HCT116 (cell line): ENCODE results near the gene UGT1A6. TPM values are rescaled to one million over a fixed set of nuclear protein-coding genes. Genes with fewer than 3 reads are reported as not detected.

Source experiments
- ATAC-seq: fragments of 200-7000 bp; cut with Tn5 transposase; 2 replicates; pipeline ENCODE4 v1.9.1; 2020; ENCODE audit warnings: mild to moderate bottlenecking, moderate library complexity
- BruUV-seq: library from RNA; stranded (reverse); fragments of 400-500 nt; replicated peaks from 2 replicates; lab custom pipeline; 2021; lab: Mats Ljungman, UMichigan
- CTCF ChIA-PET: fragments of 300-600 bp; sonication (Branson Sonifier 250); formaldehyde crosslinking; loops from one replicate; lab custom pipeline; 2021; ENCODE audit warnings: antibody characterized with exemption; lab: Charles Lee
- POLR2A ChIA-PET: fragments of 300-600, 350-600 bp; sonication (Branson Sonifier 250); formaldehyde crosslinking; loops from one replicate; lab custom pipeline; 2021; ENCODE audit warnings: antibody characterized with exemption; lab: Charles Lee
- RAD21 ChIA-PET, 2 experiments: fragments of 300-600 bp; sonication (Branson Sonifier 250); formaldehyde crosslinking; loops; one replicate each; lab custom pipeline; 2023; ENCODE audit warnings: low total read pairs in 2 of 2; ENCODE audit not compliant: uncharacterized antibody in 2 of 2, unreplicated experiment in 2 of 2, low non-redundant PET in 1 of 2; lab: Charles Lee
- DNase-seq: peaks from one replicate; pipeline ENCODE4 v3.0.0-alpha.2; 2010; ENCODE audit warnings: low read depth, low spot score
- H2AFZ ChIP-seq: fragments of 200-600 bp; shearing (Covaris generic), sonication (generic); 2 replicates; pipeline ENCODE4 v1.6.1; 2017; ENCODE audit warnings: low read depth, mixed run types, mixed read lengths, antibody characterized with exemption, low read length; ENCODE audit not compliant: poor library complexity, severe bottlenecking
- H3K27ac ChIP-seq: 2 replicates; pipeline ENCODE4 v1.5.1; 2012; ENCODE audit warnings: low read depth, low read length
- H3K27me3 ChIP-seq: fragments of 200-600 bp; sonication (generic); 2 replicates; pipeline ENCODE4 v1.6.1; 2016; ENCODE audit warnings: mixed run types, low read length, mixed read lengths; ENCODE audit not compliant: insufficient read depth
- H3K36me3 ChIP-seq, 2 experiments: fragments of 200-500 bp in 1 of 2; fragments of 200-600 bp in 1 of 2; sonication (Bioruptor generic) in 1 of 2; sonication (generic) in 1 of 2; 2 replicates each; pipeline versions ENCODE4 v1.5.1 to v1.6.1; 2014 to 2016; ENCODE audit warnings: low read length in 2 of 2, inconsistent platforms in 1 of 2, mixed read lengths in 1 of 2, mixed run types in 1 of 2; ENCODE audit not compliant: insufficient read depth in 2 of 2, control insufficient read depth in 1 of 2
- H3K4me1 ChIP-seq, 2 experiments: fragments of 200-600 bp in 1 of 2; sonication (generic) in 1 of 2; 2 replicates each; pipeline versions ENCODE4 v1.5.1 to v1.6.1; 2012 to 2017; ENCODE audit warnings: low read length in 2 of 2, inconsistent platforms in 1 of 2, mild to moderate bottlenecking in 1 of 2, mixed read lengths in 1 of 2, mixed run types in 1 of 2, moderate library complexity in 1 of 2; ENCODE audit not compliant: insufficient read depth in 2 of 2, control insufficient read depth in 1 of 2
- H3K4me2 ChIP-seq: fragments of 200-600 bp; sonication (generic); 2 replicates; pipeline ENCODE4 v1.6.1; 2017; ENCODE audit warnings: mixed run types, low read length, mixed read lengths
- H3K4me3 ChIP-seq, 2 experiments: fragments of 200-600 bp in 1 of 2; sonication (generic) in 1 of 2; replicated peaks in 1 of 2; 2 replicates each; pipeline ENCODE4 v1.5.1; 2011 to 2016; ENCODE audit warnings: low read length in 2 of 2, control low read depth in 1 of 2, low read depth in 1 of 2, mild to moderate bottlenecking in 1 of 2, mixed read lengths in 1 of 2, mixed run types in 1 of 2
- H3K79me2 ChIP-seq: fragments of 200-600 bp; sonication (generic); 2 replicates; pipeline ENCODE4 v1.6.1; 2017; ENCODE audit warnings: mild to moderate bottlenecking, mixed run types, low read length, moderate library complexity, mixed read lengths; ENCODE audit not compliant: insufficient read depth
- H3K9ac ChIP-seq: fragments of 200-600 bp; sonication (generic); 2 replicates; pipeline ENCODE4 v1.6.1; 2016; ENCODE audit warnings: low read length, mixed read lengths
- H3K9me2 ChIP-seq: fragments of 200-600 bp; sonication (generic), shearing (Covaris generic); 2 replicates; pipeline ENCODE4 v1.6.1; 2017; ENCODE audit warnings: mixed run types, mild to moderate bottlenecking, moderate library complexity; ENCODE audit not compliant: insufficient read depth
- H3K9me3 ChIP-seq, 2 experiments: fragments of 200-500 bp in 1 of 2; fragments of 200-600 bp in 1 of 2; sonication (Bioruptor generic) in 1 of 2; sonication (generic) in 1 of 2; 2 replicates each; pipeline ENCODE4 v1.6.1; 2014 to 2017; ENCODE audit warnings: low read length in 2 of 2, mixed read lengths in 2 of 2, inconsistent platforms in 1 of 2, low read depth in 1 of 2, mild to moderate bottlenecking in 1 of 2, mixed run types in 1 of 2, moderate library complexity in 1 of 2; ENCODE audit not compliant: control insufficient read depth in 1 of 2, insufficient read depth in 1 of 2
- H4K20me1 ChIP-seq: fragments of 200-600 bp; sonication (generic), shearing (Covaris generic); 2 replicates; pipeline ENCODE4 v1.6.1; 2017; ENCODE audit warnings: mixed run types, mild to moderate bottlenecking, moderate library complexity; ENCODE audit not compliant: insufficient read depth
- CBX3 ChIP-seq: IDR thresholded peaks from 2 replicates; pipeline ENCODE4 v1.6.1; 2012; ENCODE audit warnings: low read depth
- CEBPB ChIP-seq: IDR thresholded peaks from 2 replicates; pipeline ENCODE4 v1.6.1; 2012; ENCODE audit warnings: low read depth
- ELF1 ChIP-seq: IDR thresholded peaks from 2 replicates; pipeline ENCODE4 v1.6.1; 2012; ENCODE audit warnings: low read depth, borderline replicate concordance
- EZH2 ChIP-seq: fragments of 200-600 bp; sonication (generic); IDR thresholded peaks from 2 replicates; pipeline ENCODE4 v1.6.1; 2017; ENCODE audit warnings: antibody characterized with exemption, mixed run types
- EZH2phosphoT487 ChIP-seq: fragments of 200-600 bp; IDR thresholded peaks from 2 replicates; pipeline ENCODE4 v1.6.1; 2018; ENCODE audit warnings: antibody characterized with exemption, borderline replicate concordance
- FOSL1 ChIP-seq: IDR thresholded peaks from 2 replicates; pipeline ENCODE4 v1.6.1; 2012; ENCODE audit warnings: low read depth
- POLR2A ChIP-seq: IDR thresholded peaks from 2 replicates; pipeline ENCODE4 v1.7.0; 2011; ENCODE audit warnings: borderline replicate concordance; ENCODE audit not compliant: insufficient read depth, insufficient read length; ENCODE audit errors: extremely low read depth
- POLR2AphosphoS5 ChIP-seq: IDR thresholded peaks from 2 replicates; pipeline ENCODE4 v1.6.1; 2011; ENCODE audit warnings: mild to moderate bottlenecking, low read depth, low read length, moderate library complexity
- RAD21 ChIP-seq: IDR thresholded peaks from 2 replicates; pipeline ENCODE4 v1.6.1; 2012; ENCODE audit warnings: low read depth, mild to moderate bottlenecking
- SIN3A ChIP-seq: IDR thresholded peaks from 2 replicates; pipeline ENCODE4 v1.6.1; 2012; ENCODE audit warnings: low read depth
- SP1 ChIP-seq: IDR thresholded peaks from 2 replicates; pipeline ENCODE4 v1.6.1; 2012; ENCODE audit warnings: low read depth
- SRF ChIP-seq: IDR thresholded peaks from 2 replicates; pipeline ENCODE4 v1.6.1; 2012; ENCODE audit warnings: low read depth
- YY1 ChIP-seq: IDR thresholded peaks from 2 replicates; pipeline ENCODE4 v1.6.1; 2011; ENCODE audit warnings: low read length, low read depth, moderate library complexity, mild to moderate bottlenecking; ENCODE audit not compliant: insufficient replicate concordance; ENCODE audit errors: extremely low read depth
- ZFX ChIP-seq: fragments of 450-650 bp; IDR thresholded peaks from 2 replicates; pipeline ENCODE4 v1.6.1; 2017
- ZNF274 ChIP-seq: fragments of 200-500 bp; sonication (Bioruptor generic); IDR thresholded peaks from 2 replicates; pipeline ENCODE4 v1.6.1; 2014; ENCODE audit warnings: mild to moderate bottlenecking, low read depth, low read length, inconsistent platforms
- intact Hi-C: fragments of 100-400 bp; cut with micrococcal nuclease; formaldehyde crosslinking; loops from 2 replicates; pipeline ENCODE4 v1.10.0; 2022
- total RNA-seq: library from RNA; stranded (reverse); gene quantifications from one replicate; pipeline ENCODE4 v1.2.1, GENCODE V29; 2021; ENCODE audit not compliant: unreplicated experiment
- TF ChIP-seq, protein P1 (sequence below): IDR thresholded peaks from 2 replicates; pipeline ENCODE4 v1.6.1; 2012
- TF ChIP-seq, protein P2 (sequence below), 3 experiments: fragments of 200-600 bp in 1 of 3; sonication (generic) in 1 of 3; IDR thresholded peaks in 2 of 3; conservative IDR thresholded peaks in 1 of 3; 2 replicates each; pipeline ENCODE4 v1.5.1; 2012 to 2017; ENCODE audit warnings: low read depth in 2 of 3, low read length in 2 of 3, antibody characterized with exemption in 1 of 3, borderline replicate concordance in 1 of 3, control low read depth in 1 of 3, mild to moderate bottlenecking in 1 of 3, mixed read lengths in 1 of 3, mixed run types in 1 of 3, moderate library complexity in 1 of 3; ENCODE audit not compliant: insufficient read depth in 1 of 3
- TF ChIP-seq, protein P3 (sequence below): IDR thresholded peaks from 2 replicates; pipeline ENCODE4 v1.6.1; 2011; ENCODE audit warnings: mild to moderate bottlenecking, low read length, moderate library complexity; ENCODE audit not compliant: insufficient replicate concordance; ENCODE audit errors: extremely low read depth
- TF ChIP-seq, protein P4 (sequence below): IDR thresholded peaks from 2 replicates; pipeline ENCODE4 v1.6.1; 2012; ENCODE audit warnings: low read depth
- TF ChIP-seq, protein P5 (sequence below): IDR thresholded peaks from 2 replicates; pipeline ENCODE4 v1.6.1; 2012

The UGT1A6 gene
- total RNA-seq, 1 experiment from 2014 or later: not detected

DNA sequence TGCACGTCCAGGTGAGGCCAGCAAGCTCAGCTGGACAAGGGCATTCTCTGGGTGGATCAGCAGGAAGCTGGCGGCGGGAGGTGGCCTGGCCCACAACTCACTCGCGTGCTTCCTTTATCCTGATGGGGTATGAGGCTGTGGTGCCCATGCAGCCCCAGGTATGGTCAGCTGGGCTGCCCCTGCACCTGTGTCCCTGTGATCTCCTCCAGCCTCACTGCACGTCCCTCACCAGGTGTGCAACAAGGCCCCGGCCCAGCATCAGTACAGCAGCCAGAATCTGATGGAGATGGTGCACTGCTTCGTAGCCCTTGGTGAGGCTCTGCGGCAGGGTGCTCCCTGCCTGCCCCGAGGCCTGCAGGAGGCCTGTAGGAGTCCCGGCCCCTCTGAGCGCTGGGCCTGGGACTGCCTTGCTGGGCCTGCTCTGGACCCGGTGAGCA lies 103.1 kb downstream of the UGT1A6 start:
- Histone ChIP-seq H3K4me1 (no peaks in the 10 kb centered on the region), H2AFZ (no peak overlapping the region), H3K79me2 (no peaks in the 10 kb centered on the region), H4K20me1 (no peaks in the 10 kb centered on the region), H3K27me3 (no peaks in the 10 kb centered on the region), H3K4me3 (no peak overlapping the region), H3K9ac (no peak overlapping the region), H3K4me2 (no peak overlapping the region), H3K27ac (no peak overlapping the region), H3K9me3 (no peaks in the 10 kb centered on the region), H3K9me2 (no peaks in the 10 kb centered on the region), H3K36me3 (no peaks in the 10 kb centered on the region)
- intact Hi-C loops: no loop called here
- no TSS peak for BruUV-seq
- no peak for DNase-seq
- ChIA-PET RAD21 (no interaction called here), CTCF (no interaction called here), POLR2A (no interaction called here)
- ATAC-seq: no peak
- TF ChIP-seq EZH2: no peak
- TF ChIP-seq, protein P1, sequence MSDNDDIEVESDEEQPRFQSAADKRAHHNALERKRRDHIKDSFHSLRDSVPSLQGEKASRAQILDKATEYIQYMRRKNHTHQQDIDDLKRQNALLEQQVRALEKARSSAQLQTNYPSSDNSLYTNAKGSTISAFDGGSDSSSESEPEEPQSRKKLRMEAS: no peak
- no peak for TF ChIP-seq POLR2A
- TF ChIP-seq ELF1: no peak
- TF ChIP-seq, protein P2, sequence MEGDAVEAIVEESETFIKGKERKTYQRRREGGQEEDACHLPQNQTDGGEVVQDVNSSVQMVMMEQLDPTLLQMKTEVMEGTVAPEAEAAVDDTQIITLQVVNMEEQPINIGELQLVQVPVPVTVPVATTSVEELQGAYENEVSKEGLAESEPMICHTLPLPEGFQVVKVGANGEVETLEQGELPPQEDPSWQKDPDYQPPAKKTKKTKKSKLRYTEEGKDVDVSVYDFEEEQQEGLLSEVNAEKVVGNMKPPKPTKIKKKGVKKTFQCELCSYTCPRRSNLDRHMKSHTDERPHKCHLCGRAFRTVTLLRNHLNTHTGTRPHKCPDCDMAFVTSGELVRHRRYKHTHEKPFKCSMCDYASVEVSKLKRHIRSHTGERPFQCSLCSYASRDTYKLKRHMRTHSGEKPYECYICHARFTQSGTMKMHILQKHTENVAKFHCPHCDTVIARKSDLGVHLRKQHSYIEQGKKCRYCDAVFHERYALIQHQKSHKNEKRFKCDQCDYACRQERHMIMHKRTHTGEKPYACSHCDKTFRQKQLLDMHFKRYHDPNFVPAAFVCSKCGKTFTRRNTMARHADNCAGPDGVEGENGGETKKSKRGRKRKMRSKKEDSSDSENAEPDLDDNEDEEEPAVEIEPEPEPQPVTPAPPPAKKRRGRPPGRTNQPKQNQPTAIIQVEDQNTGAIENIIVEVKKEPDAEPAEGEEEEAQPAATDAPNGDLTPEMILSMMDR (IDR thresholded peaks at IDR 0.05 in 2 of 3, conservative IDR thresholded peaks at IDR 0.05 in 1 of 3; ENCODE audit: borderline replicate concordance in 1 of 3, insufficient read depth in 1 of 3, low read depth in 2 of 3, low read length in 2 of 3): no peak
- TF ChIP-seq, protein P3, sequence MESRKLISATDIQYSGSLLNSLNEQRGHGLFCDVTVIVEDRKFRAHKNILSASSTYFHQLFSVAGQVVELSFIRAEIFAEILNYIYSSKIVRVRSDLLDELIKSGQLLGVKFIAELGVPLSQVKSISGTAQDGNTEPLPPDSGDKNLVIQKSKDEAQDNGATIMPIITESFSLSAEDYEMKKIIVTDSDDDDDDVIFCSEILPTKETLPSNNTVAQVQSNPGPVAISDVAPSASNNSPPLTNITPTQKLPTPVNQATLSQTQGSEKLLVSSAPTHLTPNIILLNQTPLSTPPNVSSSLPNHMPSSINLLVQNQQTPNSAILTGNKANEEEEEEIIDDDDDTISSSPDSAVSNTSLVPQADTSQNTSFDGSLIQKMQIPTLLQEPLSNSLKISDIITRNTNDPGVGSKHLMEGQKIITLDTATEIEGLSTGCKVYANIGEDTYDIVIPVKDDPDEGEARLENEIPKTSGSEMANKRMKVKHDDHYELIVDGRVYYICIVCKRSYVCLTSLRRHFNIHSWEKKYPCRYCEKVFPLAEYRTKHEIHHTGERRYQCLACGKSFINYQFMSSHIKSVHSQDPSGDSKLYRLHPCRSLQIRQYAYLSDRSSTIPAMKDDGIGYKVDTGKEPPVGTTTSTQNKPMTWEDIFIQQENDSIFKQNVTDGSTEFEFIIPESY: no peak
- no peak for TF ChIP-seq FOSL1
- TF ChIP-seq, protein P4, sequence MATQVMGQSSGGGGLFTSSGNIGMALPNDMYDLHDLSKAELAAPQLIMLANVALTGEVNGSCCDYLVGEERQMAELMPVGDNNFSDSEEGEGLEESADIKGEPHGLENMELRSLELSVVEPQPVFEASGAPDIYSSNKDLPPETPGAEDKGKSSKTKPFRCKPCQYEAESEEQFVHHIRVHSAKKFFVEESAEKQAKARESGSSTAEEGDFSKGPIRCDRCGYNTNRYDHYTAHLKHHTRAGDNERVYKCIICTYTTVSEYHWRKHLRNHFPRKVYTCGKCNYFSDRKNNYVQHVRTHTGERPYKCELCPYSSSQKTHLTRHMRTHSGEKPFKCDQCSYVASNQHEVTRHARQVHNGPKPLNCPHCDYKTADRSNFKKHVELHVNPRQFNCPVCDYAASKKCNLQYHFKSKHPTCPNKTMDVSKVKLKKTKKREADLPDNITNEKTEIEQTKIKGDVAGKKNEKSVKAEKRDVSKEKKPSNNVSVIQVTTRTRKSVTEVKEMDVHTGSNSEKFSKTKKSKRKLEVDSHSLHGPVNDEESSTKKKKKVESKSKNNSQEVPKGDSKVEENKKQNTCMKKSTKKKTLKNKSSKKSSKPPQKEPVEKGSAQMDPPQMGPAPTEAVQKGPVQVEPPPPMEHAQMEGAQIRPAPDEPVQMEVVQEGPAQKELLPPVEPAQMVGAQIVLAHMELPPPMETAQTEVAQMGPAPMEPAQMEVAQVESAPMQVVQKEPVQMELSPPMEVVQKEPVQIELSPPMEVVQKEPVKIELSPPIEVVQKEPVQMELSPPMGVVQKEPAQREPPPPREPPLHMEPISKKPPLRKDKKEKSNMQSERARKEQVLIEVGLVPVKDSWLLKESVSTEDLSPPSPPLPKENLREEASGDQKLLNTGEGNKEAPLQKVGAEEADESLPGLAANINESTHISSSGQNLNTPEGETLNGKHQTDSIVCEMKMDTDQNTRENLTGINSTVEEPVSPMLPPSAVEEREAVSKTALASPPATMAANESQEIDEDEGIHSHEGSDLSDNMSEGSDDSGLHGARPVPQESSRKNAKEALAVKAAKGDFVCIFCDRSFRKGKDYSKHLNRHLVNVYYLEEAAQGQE: no peak
- TF ChIP-seq YY1: no peak
- no peak for TF ChIP-seq CEBPB
- TF ChIP-seq, protein P5, sequence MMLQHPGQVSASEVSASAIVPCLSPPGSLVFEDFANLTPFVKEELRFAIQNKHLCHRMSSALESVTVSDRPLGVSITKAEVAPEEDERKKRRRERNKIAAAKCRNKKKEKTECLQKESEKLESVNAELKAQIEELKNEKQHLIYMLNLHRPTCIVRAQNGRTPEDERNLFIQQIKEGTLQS: no peak
- no peak for TF ChIP-seq SIN3A
- no peak for TF ChIP-seq SP1
- no peak for TF ChIP-seq ZNF274
- no peak for TF ChIP-seq EZH2phosphoT487
- no peak for TF ChIP-seq RAD21
- TF ChIP-seq CBX3: no peak
- TF ChIP-seq SRF: no peak
- TF ChIP-seq POLR2AphosphoS5: no peak
- TF ChIP-seq ZFX: no peak
